Measurements from ENCODE around the gene TDRD9.
"Not testable (repeated sequence)": the region's sequence is repeated elsewhere in the genome, so short reads cannot be mapped to it uniquely, and the experiment has no call there.

Gene TDRD9

DNA sequence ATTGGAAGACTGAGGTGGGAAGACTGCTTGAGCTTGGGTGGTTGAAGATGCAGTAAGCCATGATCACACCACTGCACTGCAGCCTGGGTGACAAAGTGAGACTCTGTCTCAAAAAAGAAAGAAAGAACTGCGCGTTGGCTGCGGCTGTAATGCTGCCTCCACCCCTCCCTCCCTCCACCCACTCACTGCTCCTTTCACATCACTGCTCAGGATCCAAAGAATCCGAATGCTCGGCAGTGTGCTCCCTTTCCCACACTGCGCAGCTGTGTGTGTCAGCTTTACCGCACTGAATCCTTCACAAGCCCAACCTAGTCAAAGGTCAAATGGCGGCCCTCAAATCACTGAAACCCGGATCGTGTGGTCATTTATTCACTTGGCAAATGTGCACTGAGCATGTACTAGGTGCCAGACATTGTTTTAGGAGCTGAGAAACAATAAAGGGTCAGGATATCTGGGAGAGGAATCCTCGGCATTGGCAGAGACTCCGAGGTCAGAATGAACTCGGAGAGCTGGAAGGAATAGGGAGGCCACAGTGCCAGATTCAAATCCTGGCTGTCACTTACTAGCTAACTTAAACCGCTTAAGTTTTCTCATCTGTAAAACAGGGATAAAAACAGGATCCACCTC is 11.5 kb upstream of the TDRD9 start:
- FAIRE-seq (no peak), DNase-seq (ENCODE audit: insufficient read length, low spot score) (no peak)
- no peak for TF ChIP-seq POLR2A (IDR thresholded peaks at IDR 0.05; ENCODE audit: low read depth, low read length)

DNA sequence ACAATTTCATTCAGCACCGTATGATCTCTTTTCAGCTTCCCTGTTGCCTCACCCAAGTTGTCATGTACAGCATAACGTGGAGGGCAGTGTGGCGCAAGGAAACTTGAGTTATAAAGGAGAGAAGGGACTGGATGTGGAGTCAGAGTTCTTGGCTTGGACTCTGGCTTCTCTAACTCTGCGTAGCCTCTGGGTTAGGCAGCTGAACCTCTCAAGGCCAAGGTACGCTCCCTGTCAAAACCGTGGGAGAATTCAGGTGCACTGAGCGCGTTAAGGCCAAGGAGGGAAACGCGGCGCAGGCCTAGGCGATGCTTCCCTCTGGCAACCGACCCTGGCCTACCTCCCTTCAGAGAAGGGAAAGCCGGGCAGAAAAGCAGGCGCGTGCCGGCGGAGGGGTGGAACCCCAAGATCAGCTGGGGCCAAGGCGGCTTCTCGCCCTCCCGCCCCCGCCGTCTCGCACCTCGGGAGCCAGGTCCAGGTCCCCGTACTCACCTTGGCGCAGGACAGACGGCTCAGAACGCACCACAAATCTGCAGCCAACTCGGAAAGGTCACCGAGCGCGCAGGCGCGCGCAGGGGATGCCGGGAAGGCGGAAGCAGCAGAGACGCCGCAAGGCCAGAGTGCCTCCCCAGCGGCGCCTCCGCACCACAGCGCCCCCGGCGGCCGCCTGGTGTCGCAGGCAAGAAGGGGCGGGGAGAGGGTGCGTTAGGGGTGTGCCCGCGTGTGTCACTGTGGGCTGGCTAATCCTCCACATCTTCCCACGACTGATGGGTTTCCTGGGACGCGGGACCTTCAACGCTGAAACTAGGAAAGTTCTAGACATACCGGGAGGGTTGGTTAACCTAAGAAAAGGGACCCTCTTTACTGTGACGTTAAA is 7.0 kb upstream of the TDRD9 start:
- DNase-seq (ENCODE audit: insufficient read length, low spot score) (peak; percentile 96), FAIRE-seq (peak; percentile 99)
- TF ChIP-seq TAF1 (IDR thresholded peaks at IDR 0.05; ENCODE audit: low read depth, low read length): peak; percentile 82
- peak; percentile 86 for TF ChIP-seq POLR2A (IDR thresholded peaks at IDR 0.05; ENCODE audit: low read depth, low read length)
- TF ChIP-seq POU2F2 (IDR thresholded peaks at IDR 0.05; ENCODE audit: low read depth, low read length): peak; percentile 64; the same call in 1 of the 2 replicates
- no peak for TF ChIP-seq SPI1 (IDR thresholded peaks at IDR 0.05; ENCODE audit: low read depth, low read length)
- TF ChIP-seq POLR2AphosphoS5 (IDR thresholded peaks at IDR 0.05; ENCODE audit: low read depth, low read length): peak; percentile 88
- TF ChIP-seq PAX5 (IDR thresholded peaks at IDR 0.05; ENCODE audit: insufficient read depth, low read length, severe bottlenecking): no peak

DNA sequence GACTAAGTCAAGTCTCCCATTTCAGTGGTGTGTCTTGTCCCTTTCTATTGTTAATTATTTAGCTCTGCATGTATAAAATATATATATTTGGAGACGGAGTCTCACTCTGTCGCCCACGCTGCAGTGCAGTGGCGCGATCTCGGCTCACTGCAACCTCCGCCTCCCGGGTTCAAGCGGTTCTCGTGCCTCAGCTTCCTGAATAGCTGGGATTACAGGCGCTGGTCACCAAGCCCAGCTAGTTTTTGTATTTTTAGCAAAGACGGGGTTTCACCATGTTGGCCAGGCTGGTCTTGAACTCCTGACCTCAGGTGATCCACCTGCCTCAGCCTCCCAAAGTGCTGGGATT is 6.4 kb upstream of the TDRD9 start:
- DNase-seq (ENCODE audit: insufficient read length, low spot score): not testable (repeated sequence)

DNA sequence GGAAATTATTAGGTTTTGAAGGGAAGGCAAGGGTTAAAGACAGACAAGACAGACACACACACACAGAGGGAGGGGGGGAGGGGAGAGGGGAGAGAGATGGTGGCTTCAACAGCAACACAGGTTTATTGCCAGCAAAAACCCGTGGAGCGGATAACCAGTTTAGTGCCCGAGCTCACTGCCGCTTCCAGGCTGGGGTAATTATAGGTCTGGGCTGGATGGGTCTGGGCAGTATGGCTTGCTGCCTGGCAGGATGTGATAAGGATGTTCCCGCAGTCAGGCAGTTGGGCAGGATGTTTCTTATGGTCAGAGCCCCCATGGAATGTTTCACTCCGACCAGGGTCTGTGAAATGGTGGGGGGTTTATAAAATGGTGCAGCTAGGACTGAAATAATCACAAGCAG is 4.4 kb upstream of the TDRD9 start:
- DNase-seq (ENCODE audit: insufficient read length, low spot score) (no peak), FAIRE-seq (no peak)

More for the DNA sequence above, 6.4 kb upstream of the TDRD9 start:
- not testable (repeated sequence) for FAIRE-seq

DNA sequence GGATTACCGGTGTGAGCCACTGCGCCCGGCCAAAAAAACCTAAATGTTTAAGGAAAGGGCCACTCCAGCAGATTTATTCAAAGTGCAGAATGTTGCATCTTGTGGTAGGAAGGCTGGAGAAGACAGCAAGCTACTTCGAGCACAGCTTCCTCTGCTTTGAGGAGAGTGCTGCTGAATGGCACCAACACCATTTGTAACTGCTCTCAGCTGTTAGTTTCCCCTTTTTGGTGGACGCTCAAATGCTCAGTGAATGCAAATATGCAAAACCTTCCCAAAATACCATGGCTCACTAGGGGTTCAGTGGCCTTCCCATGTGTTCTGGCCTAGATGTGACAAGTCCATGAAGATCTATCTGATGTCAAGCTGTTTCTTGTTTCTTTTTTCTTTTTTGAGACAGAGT is 2.9 kb upstream of the TDRD9 start:
- FAIRE-seq: no peak
- no peak for DNase-seq (ENCODE audit: insufficient read length, low spot score)
- no peak for TF ChIP-seq SPI1 (IDR thresholded peaks at IDR 0.05; ENCODE audit: low read depth, low read length)
- no peak for TF ChIP-seq POLR2AphosphoS5 (IDR thresholded peaks at IDR 0.05; ENCODE audit: low read depth, low read length)
- no peak for TF ChIP-seq PAX5 (IDR thresholded peaks at IDR 0.05; ENCODE audit: insufficient read depth, low read length, severe bottlenecking)
- no peak for TF ChIP-seq POU2F2 (IDR thresholded peaks at IDR 0.05; ENCODE audit: low read depth, low read length)
- TF ChIP-seq POLR2A (IDR thresholded peaks at IDR 0.05; ENCODE audit: low read depth, low read length): no peak
- TF ChIP-seq TAF1 (IDR thresholded peaks at IDR 0.05; ENCODE audit: low read depth, low read length): no peak

More for the DNA sequence above, 4.4 kb upstream of the TDRD9 start:
- TF ChIP-seq POLR2AphosphoS5 (IDR thresholded peaks at IDR 0.05; ENCODE audit: low read depth, low read length) (no peak), PAX5 (IDR thresholded peaks at IDR 0.05; ENCODE audit: insufficient read depth, low read length, severe bottlenecking) (no peak), TAF1 (IDR thresholded peaks at IDR 0.05; ENCODE audit: low read depth, low read length) (no peak), SPI1 (IDR thresholded peaks at IDR 0.05; ENCODE audit: low read depth, low read length) (no peak), POLR2A (IDR thresholded peaks at IDR 0.05; ENCODE audit: low read depth, low read length) (no peak)

DNA sequence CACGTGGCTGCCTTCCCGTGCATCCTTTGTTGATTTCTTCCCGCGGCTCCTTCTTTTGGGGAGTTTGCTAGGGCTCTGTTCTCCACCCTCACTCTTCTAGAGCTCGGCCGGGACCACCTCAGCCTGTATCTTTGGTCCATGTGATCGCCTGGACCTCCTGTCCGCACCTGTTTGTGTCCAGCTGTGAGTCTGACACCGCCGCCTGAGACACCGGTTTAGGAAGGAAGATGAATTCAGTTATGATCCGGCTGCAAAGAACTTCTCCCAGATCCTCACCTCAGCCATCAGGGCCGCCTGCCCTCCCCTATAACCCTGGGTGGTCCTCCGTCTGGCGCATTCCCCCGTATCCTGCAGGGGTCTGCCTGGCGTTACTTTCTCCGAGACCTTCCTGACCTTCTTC is 690 bp upstream of the TDRD9 start:
- no peak for TF ChIP-seq POLR2A (IDR thresholded peaks at IDR 0.05; ENCODE audit: low read depth, low read length)
- no peak for TF ChIP-seq PAX5 (IDR thresholded peaks at IDR 0.05; ENCODE audit: insufficient read depth, low read length, severe bottlenecking)
- TF ChIP-seq POU2F2 (IDR thresholded peaks at IDR 0.05; ENCODE audit: low read depth, low read length): no peak
- TF ChIP-seq SPI1 (IDR thresholded peaks at IDR 0.05; ENCODE audit: low read depth, low read length): no peak
- no peak for TF ChIP-seq POLR2AphosphoS5 (IDR thresholded peaks at IDR 0.05; ENCODE audit: low read depth, low read length)
- no peak for TF ChIP-seq TAF1 (IDR thresholded peaks at IDR 0.05; ENCODE audit: low read depth, low read length)
- DNase-seq (ENCODE audit: insufficient read length, low spot score) (no peak), FAIRE-seq (no peak)

DNA sequence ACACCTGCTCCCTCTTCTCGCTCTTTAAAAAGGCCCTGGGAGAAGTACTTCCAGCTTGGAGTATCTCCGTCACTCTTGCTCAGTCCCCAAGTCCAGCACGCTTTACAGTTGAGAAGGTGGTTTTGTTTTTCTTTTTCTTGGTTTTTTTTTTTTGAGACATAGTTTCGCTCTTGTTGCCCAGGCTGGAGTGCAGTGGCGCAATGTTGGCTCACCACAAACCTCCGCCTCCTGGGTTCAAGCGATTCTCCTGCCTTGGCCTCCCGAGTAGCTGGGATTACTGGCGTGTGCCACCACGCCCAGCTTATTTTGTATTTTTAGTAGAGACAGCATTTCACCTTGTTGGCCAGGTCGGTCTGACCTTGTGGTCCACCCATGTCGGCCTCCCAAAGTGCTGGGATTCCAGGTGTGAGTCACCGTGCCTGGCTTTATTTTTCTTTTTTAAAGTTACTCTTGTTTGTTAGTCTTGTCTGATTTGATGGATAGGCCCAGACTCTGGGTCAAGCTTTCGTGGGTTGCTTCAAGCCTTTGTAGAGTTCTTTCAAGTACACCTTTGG is 1.9 kb downstream of the TDRD9 start:
- TF ChIP-seq SPI1 (IDR thresholded peaks at IDR 0.05; ENCODE audit: low read depth, low read length) (no peak), TAF1 (IDR thresholded peaks at IDR 0.05; ENCODE audit: low read depth, low read length) (no peak), POU2F2 (IDR thresholded peaks at IDR 0.05; ENCODE audit: low read depth, low read length) (no peak), PAX5 (IDR thresholded peaks at IDR 0.05; ENCODE audit: insufficient read depth, low read length, severe bottlenecking) (no peak), POLR2A (IDR thresholded peaks at IDR 0.05; ENCODE audit: low read depth, low read length) (no peak), POLR2AphosphoS5 (IDR thresholded peaks at IDR 0.05; ENCODE audit: low read depth, low read length) (no peak)
- FAIRE-seq: no peak
- DNase-seq (ENCODE audit: insufficient read length, low spot score): no peak

DNA sequence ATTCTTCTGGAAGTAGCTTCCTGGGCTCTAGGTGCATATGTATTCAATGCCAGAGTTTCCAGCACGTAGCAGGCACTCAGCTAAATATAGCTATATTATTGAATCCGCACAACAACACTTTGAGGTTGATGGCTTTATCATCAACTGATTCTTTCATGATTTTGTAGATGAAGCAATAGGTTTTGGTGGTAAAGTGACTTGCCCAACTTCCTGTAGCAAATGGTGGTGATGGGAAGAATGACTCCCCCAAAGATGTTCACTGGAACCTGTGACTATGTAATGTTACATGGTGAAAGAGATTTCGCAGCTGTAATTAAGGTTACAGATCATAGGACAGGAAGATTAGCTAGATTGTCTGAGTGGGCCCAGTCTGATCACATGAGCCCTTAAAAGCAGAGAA is 3.2 kb downstream of the TDRD9 start:
- FAIRE-seq (no peak), DNase-seq (ENCODE audit: insufficient read length, low spot score) (no peak)
- TF ChIP-seq POLR2A (IDR thresholded peaks at IDR 0.05; ENCODE audit: low read depth, low read length) (no peak), PAX5 (IDR thresholded peaks at IDR 0.05; ENCODE audit: insufficient read depth, low read length, severe bottlenecking) (no peak), POU2F2 (IDR thresholded peaks at IDR 0.05; ENCODE audit: low read depth, low read length) (no peak), SPI1 (IDR thresholded peaks at IDR 0.05; ENCODE audit: low read depth, low read length) (no peak), POLR2AphosphoS5 (IDR thresholded peaks at IDR 0.05; ENCODE audit: low read depth, low read length) (no peak), TAF1 (IDR thresholded peaks at IDR 0.05; ENCODE audit: low read depth, low read length) (no peak)

DNA sequence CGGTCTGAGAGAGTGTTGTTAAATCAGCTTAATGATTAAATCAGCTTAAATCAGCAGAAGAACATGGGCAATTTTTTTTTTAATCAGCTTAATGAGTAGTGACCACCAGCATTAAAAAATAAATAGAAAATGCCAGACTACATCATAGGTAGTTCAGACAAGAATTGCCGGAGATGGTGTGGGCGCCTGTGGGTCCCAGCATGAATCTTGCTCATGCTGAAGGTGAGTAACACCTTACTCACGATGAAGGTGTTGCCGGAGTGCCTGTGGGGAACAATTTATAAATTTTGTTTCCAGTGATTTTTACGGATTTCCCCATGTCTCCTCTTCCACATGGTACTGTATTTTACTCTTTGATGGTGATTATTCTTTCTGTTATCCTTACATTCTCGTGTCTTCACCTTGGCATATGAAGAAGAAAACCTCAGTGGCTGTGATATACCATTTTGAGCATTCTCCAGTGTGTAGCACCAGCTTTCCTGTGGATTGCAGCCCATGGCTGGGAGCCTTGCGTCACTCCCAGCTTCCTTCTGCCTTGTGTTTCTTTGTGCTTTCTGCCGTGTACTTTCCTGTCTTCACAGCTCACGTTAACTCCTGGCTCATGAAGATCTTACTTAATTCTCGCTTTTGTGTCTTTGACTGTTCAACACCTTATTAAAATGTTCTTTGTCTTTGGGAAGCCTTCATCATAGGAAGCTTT is 4.7 kb downstream of the TDRD9 start:
- FAIRE-seq: no peak
- no peak for DNase-seq (ENCODE audit: insufficient read length, low spot score)
- no peak for TF ChIP-seq POLR2A (IDR thresholded peaks at IDR 0.05; ENCODE audit: low read depth, low read length)
- no peak for TF ChIP-seq POU2F2 (IDR thresholded peaks at IDR 0.05; ENCODE audit: low read depth, low read length)
- no peak for TF ChIP-seq PAX5 (IDR thresholded peaks at IDR 0.05; ENCODE audit: insufficient read depth, low read length, severe bottlenecking)
- no peak for TF ChIP-seq POLR2AphosphoS5 (IDR thresholded peaks at IDR 0.05; ENCODE audit: low read depth, low read length)
- TF ChIP-seq SPI1 (IDR thresholded peaks at IDR 0.05; ENCODE audit: low read depth, low read length): no peak

Data from GM12891 (cell line).